Keratinocyte (primary cell): ENCODE results near the gene CAMKMT.

Experiments
- CTCF ChIP-seq, 3 experiments: IDR thresholded peaks in 1 of 3; conservative IDR thresholded peaks in 1 of 3; optimal IDR thresholded peaks in 1 of 3; 2 replicates in 2 of 3; 3 replicates in 1 of 3; pipeline versions ENCODE3 to v1.5.1; 2011; ENCODE audit warnings: low read length in 3 of 3, mild to moderate bottlenecking in 3 of 3, moderate library complexity in 2 of 3, control low read depth in 1 of 3, inconsistent platforms in 1 of 3; ENCODE audit not compliant: insufficient read depth in 2 of 3; ENCODE audit errors: extremely low read depth in 1 of 3
- EZH2 ChIP-seq: IDR thresholded peaks from one replicate; pipeline ENCODE4 v1.6.1; 2012; ENCODE audit warnings: inconsistent platforms, mild to moderate bottlenecking, low read length, moderate library complexity

GRCh38 chr2:44329343-44329742 lies 32.4 kb upstream of the CAMKMT start:
- TF ChIP-seq CTCF (optimal IDR thresholded peaks at IDR 0.05 in 1 of 3, IDR thresholded peaks at IDR 0.05 in 1 of 3, conservative IDR thresholded peaks at IDR 0.05 in 1 of 3; ENCODE audit: extremely low read depth in 1 of 3, insufficient read depth in 2 of 3, low read length in 3 of 3) (no peak), EZH2 (no peak)
